T-helper 22 cell (primary cell): ENCODE measurements around the gene EGLN3.

ENCODE experiments used
- DNase-seq: peaks from one replicate; pipeline ENCODE4 v3.0.0-alpha.2; 2020; ENCODE audit warnings: low read depth

The EGLN3 gene

DNA sequence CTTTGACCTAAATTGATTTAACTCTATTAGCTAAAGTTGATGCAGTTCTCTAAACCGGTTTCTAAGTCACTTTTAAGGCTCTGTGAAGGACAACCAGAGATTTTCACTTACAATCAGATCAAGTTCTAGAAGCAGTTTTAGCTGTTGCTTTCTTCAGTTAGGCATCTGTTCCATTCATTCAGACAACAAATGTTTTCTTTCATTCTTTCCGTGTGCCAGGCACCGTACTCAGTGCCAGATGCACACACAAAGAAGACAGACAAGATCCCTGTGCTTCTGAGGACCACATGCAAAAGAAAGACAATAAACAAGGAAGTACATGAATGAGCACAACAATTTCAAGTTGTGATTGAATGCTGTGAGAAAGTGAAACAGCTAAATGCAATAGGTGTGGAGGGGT lies 11.1 kb upstream of the EGLN3 start:
- no peak for DNase-seq

GRCh38 chr14:33959692-33960151 lies 8.8 kb upstream of the EGLN3 start:
- DNase-seq: no peak

DNA sequence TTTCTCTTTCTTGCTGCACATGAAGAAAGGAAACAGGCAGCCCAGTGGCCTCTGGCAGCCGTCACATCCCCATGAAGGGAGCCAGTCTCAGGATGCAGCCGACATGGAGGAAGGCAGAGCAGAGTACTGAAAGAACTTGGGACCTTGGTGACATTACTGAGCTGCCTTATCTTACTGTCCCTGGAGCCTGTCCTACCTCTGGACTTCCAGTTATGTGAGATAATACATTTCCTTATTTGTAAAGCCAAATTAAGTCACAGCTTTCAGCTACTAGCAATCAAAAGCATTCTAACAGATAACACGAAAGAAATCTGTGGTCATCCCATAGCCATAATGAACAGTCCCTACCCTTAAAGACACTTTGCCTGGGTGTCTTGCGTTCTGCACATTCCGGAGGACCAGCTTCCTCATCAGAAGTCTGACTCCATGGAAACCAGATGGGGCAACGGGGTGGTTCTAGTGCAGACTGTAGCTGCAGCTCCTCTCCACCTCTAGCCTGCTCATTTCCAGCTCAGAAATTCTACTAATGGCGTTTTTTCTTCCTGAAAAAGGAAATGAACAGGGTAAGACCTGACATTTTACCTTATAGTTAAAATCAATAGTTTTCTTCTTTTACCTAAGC lies 7.8 kb upstream of the EGLN3 start:
- DNase-seq: no peak

DNA sequence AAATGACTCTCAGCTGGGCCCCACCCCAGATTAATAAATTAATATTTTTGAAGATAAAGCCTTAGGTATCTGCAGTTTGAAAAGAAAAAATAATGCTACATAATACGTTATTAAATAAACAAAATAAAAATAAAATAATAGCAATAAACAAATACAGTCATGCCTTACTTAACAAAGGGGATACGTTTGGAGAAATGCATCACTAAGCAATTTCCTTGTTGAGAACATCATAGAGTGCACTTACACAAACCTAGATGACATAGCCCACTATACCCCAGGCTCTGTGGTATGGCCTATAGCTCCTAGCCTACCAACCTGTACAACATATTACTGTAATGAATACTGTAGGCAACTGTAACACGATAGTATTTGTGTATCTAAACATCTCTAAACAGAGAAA lies 7.1 kb upstream of the EGLN3 start:
- DNase-seq: no peak

- DNase-seq: no peak
Measured at GRCh38 chr14:33957299-33957698, 6.4 kb upstream of the EGLN3 start.

DNA sequence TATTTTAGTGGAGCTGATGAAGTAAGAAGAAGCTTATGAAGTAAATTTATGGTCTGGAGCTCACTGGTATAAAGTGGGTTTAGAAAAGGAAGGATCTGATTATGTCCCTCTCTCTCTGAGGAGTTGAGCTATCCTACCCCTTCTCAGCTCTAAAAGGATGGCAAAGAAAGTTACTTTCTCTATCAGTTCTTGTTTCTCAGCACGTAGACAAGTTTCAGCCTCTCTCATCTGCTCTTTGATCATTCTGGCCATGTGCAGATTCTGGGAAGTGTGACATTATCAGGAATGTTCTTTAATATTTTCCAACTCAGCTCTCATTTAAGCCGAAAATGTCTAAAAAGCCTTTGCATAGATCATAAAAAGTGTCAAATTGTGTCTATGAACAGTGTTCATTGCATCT lies 5.8 kb upstream of the EGLN3 start:
- DNase-seq: no peak

GRCh38 chr14:33954016-33954598 lies 3.2 kb upstream of the EGLN3 start:
- DNase-seq: no peak

DNA sequence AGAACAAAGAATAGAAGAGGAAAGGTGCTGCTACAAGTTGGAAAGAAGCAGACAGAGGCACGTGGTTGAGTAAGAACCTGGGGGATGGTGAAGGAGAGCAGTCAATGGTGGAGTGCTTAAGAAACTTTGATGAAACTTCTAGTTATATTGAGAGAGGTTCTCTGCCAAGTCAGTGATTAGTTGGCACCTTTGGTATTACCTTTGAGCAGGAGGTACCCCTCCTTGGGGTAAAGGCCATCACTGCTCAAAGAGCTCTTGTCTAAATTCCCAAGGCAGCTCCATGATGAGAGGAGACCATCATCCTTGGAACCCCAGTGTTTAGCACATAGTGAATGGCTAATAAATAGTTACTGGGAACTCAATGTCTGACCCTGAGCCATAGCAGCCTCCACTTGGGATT lies 1.7 kb upstream of the EGLN3 start:
- no peak for DNase-seq

- no peak for DNase-seq
Measured at GRCh38 chr14:33951183-33951840, 438 bp upstream of the EGLN3 start.

GRCh38 chr14:33949411-33949893 lies 1.4 kb downstream of the EGLN3 start:
- DNase-seq: no peak

DNA sequence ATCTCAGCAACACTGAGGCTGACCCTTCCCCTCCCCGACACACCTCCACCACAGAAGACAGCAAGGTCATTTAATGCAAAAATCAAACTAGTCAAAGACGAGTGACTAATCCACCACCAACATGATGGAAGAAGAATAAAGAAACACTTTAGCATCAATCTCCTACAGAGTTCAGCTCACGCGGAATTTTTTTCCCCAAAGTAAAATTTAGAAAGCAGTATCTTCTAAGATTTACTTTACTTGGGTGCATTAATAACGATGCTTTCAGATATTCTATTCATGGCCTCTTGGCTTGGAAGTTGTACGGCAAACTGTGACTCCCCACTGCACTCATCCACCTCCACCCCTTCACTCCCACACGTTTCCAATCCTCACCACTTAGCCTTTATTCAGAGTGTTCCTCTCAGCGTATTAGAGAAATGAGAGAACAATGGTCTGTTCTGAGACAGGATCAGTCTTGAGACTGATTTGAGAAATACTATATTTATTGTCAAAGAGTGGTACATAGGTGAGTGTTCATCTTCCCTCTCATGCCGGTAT lies 1.9 kb downstream of the EGLN3 start:
- no peak for DNase-seq

DNA sequence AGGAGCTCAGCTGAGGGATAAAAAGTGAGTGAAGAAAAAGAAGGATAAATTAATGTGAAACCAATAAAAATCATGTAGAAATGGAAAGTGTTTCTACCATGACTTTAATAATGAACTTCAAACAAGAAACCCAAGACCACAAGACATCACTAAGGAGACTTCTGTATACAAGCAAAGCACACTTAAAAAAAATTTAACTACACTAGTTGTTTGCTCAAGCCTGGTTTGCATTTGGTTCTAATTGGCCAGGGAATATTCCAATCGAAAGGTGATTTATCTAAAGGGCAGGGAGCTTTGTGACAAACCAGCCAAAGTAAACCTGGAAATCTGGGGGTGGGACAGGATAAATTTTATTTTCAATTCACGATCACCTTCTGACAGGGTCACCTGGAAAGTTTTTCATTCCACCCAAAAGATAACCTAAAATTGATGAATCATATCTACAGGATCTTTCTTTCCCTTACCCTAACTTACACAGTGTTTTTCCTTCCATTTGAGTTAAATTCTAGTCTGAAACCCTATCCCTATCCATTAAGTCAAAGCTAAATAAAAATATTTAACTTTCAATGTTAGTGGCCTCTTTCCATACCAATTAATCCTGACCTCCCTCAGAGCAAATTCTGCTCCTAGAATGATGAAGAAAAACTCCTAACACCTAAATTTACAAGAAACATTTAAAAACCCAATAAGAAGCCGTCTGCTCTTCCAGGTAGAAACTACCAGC lies 2.6 kb downstream of the EGLN3 start:
- no peak for DNase-seq

DNA sequence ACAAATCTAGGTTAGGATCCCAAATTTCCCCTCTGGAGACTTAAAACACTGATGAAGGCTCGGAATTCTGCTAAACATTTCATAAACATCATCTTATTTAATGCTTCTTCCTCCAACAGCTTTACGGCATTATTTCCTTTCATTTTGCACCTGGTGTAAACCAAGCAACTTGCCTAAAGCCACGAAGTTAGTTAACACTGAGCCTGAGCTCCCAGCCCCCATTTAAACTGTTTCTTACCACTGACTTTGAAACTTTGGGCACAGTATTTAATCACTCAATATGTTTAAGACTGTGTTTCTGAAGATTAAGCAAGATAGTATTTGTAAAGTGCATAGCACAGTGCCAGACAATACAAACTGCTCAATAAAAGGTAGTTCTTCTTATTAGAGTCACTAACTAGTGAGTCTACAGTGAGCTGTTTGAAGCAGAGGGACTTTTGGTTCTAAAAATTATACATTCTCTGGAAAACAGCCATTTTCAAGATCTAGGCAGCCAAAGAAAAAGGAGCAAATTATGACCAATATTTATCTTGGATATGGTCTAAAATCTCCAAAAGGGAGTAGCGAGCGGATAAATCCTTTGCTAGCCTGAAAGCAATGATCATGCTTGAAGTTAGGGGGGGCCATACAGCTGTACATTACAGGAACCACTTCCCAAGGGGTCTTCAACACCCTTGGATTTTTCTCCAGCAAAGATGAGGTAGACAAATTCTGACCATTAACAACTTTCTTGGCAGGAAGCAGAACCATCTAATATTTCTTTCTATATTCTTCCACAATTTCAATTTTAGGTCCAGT lies 4.0 kb downstream of the EGLN3 start:
- DNase-seq: no peak

DNA sequence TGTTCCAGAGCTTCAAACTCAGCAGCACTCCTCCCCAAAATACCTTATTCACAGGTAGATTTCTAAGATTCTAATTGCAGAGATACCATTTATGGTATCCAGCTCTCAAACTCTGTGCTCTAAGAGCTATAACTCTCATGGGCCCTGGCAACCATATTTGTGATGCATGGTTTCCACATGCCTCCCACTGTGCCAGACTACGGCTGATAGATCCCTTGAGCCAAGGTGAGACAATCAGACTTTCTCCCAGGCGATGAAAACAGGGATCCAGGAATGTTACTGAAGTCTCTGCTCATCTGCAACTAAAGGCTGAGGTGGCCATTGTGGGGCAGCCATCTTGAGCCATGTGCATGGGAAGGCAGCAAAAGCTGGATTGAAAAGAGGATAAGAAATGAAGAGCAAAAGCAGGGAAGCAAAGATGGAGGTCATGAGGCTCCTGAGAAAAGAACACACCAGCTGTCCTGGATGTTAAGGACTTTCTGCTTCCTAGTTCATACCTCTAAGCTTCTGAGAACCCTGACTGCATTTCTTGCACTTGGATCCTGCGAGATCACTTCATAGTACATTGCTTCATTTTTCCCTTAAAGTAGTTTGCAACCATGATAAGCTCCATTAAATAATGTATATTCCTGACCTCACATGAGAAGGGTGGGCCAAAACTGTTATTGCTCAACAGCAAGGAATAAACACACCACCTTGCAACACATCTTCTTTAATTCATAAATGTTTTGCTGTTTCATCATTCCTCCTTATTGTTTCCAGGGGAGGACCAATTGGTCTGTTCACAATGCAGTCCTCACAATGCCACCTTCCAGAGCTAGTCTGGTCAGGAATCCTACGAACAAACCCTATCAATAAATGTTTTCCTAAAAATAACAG lies 5.4 kb downstream of the EGLN3 start:
- DNase-seq: no peak

DNA sequence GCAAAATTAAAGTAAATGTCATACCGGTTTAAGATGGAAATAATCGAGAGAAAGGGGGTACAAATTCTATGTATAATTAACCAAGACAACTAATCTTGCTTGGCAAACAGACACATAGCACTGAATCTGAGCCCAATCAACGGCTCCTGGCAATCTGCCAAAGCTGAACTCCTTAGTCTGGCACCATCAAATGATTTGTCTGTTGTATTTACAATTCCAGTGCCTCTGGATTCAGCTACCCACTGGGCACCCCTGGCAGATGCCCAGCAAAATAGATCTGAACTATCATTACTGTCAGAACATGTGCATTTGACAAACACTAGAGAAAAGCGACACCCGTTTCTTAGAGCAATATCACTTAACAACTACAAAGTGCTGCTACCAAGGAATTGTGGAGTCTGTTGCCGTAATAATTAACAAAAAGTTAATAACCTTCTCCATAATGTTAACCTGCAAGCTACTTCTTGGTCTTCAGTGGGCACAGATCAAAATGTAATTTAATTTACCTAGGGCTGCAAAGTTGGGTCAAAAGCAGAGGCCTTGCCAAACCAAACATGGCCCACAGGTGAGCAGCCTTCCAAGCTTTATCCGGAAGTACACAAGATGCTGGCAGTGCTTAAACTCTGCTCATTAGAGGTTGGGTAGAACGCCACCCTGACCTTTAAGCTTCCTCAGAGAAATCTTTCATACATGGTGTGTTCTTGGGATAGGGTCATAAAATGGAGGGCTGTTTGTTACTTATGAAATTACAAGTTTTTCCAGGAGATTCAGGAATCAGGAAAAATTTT lies 7.6 kb downstream of the EGLN3 start:
- no peak for DNase-seq

DNA sequence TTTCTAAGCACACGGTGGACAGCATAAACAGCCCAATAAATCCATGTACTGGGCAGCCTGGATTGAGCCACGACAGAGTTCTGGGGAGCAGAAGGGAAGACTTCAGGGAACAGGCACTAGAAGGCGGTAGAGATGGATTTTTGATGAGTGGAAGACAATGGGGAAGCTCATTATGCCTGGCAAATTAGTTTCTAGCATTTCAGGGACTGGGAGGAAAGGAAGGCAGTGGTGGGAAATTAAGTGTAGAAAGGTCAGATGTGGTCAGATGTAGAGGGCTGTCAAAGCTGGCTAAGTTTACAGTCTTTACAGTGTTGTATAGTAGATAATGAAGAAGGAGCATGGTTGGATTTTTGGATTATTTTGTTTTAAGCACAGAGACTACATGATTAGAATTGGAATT lies 9.2 kb downstream of the EGLN3 start:
- no peak for DNase-seq

DNA sequence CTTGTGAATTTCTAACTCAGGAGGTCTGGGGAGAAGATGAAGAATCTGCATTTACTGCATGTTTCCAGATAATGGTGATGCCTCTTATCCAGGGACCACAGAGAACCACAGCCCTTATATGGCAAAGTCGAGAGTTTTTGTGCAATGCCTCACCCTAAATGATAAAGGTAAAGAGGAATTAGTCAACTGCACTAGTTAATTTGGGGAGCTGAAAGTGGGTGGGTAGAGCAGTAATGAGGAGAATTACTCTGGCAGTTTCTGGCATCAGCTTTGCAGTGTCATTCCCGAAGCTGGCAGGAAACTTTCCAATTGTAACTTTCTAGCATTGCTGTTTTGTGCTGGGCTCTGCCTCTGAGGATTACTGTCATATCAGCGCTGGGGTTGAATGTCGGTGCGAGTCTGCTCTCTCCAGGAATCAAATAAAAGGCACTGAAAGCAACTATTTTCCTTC lies 10.3 kb downstream of the EGLN3 start:
- no peak for DNase-seq

- no peak for DNase-seq
Measured at GRCh38 chr14:33938131-33938949, 12.5 kb downstream of the EGLN3 start.

GRCh38 chr14:33936391-33936790 lies 14.5 kb downstream of the EGLN3 start:
- DNase-seq: no peak
